Thyroid gland (tissue), 4 donors: ENCODE data around the gene KIAA0930.

ENCODE experiments used
- CTCF ChIP-seq, 6 experiments: fragments of 200-600 bp in 3 of 6; fragments of 450-650 bp in 3 of 6; sonication (generic) in 3 of 6; IDR thresholded peaks; one replicate each; pipeline ENCODE4 v1.5.1; 2016 to 2019; ENCODE audit warnings: antibody characterized with exemption in 6 of 6, mild to moderate bottlenecking in 2 of 6, inconsistent platforms in 1 of 6, moderate library complexity in 1 of 6
- POLR2A ChIP-seq, 2 donors: fragments of 450-650 bp; IDR thresholded peaks; one replicate each; pipeline ENCODE4 v1.6.1; 2017; ENCODE audit warnings: antibody characterized with exemption in 2 of 2, mild to moderate bottlenecking in 2 of 2, moderate library complexity in 1 of 2

- TF ChIP-seq CTCF (IDR thresholded peaks at IDR 0.05) (no peak), POLR2A (IDR thresholded peaks at IDR 0.05) (no peak)
Measured at GRCh38 chr22:45248832-45249561, 8.3 kb upstream of the KIAA0930 start.
